ENCODE data around the gene IPO13.

IPO13 gene

DNA sequence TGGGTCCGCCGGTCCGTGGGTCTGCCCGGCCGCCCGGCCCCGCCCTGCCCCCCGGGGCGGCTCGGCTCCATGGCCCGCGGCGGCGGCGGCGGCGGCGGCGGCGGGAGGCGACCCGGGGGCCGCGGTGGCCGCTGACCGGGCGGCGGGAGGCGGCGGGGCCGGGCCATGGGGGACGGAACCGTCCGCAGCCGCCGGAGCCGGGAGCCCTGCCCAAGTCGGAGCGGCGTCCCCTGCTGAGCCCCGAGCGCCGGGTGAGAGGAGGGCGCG lies 32.4 kb downstream of the IPO13 start:
- ATAC-seq = no peak

DNA sequence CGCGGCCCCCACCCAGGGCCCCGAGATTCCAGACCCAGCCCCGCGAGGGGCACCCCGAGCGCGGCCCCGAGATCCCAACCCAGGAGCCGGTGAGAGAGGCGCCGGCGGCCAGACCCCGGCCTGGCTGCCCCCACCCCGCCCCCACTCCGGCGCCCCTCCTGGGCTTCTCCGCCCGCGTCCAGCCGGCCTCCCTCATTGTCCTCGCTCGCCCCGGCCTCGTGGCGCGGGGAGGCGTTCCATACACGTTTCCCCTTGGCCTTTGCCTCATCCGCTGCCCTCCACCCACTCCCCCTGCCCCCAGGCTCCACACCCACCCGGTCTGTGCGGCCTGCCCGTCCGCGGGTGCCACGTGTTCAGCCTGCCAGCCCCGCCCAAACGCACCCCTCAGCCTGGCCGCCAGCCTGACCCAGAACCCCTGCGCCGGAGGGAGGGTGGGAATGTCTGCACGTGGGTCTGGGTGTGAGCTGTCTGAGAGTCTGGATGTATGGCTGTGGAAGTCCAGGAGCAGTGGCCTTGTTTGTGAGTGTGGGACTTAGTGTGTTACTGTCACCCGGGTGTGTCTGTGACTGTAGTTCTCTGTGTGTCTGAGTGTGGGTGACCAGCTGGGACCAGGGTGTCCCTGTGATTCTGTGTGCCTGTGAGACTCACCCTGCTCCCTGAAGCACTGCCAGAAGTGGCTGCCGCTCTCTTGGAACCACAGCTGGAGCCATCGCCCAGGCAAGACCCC lies 32.9 kb downstream of the IPO13 start:
- peak; percentile 25 for ATAC-seq
- no peak for TF ChIP-seq OSR1 (CRISPR knock-in tag; IDR thresholded peaks at IDR 0.05)
- TF ChIP-seq TCF4 (CRISPR knock-in tag; IDR thresholded peaks at IDR 0.05; ENCODE audit: borderline replicate concordance) = no peak
- TF ChIP-seq ZC3H10 (CRISPR knock-in tag; IDR thresholded peaks at IDR 0.05) = no peak
- no peak for TF ChIP-seq ARNTL (CRISPR knock-in tag; IDR thresholded peaks at IDR 0.05; ENCODE audit: borderline replicate concordance, low read depth)
- TF ChIP-seq ZNF8 (CRISPR knock-in tag; IDR thresholded peaks at IDR 0.05) = no peak
- no peak for TF ChIP-seq ESRRG (CRISPR knock-in tag; IDR thresholded peaks at IDR 0.05)
- no peak for TF ChIP-seq ZNF70 (CRISPR knock-in tag; IDR thresholded peaks at IDR 0.05)
- no peak for TF ChIP-seq ISL1 (CRISPR knock-in tag; IDR thresholded peaks at IDR 0.05)
- no peak for TF ChIP-seq BACH2 (CRISPR knock-in tag; IDR thresholded peaks at IDR 0.05; ENCODE audit: borderline replicate concordance)
- TF ChIP-seq, protein P1, sequence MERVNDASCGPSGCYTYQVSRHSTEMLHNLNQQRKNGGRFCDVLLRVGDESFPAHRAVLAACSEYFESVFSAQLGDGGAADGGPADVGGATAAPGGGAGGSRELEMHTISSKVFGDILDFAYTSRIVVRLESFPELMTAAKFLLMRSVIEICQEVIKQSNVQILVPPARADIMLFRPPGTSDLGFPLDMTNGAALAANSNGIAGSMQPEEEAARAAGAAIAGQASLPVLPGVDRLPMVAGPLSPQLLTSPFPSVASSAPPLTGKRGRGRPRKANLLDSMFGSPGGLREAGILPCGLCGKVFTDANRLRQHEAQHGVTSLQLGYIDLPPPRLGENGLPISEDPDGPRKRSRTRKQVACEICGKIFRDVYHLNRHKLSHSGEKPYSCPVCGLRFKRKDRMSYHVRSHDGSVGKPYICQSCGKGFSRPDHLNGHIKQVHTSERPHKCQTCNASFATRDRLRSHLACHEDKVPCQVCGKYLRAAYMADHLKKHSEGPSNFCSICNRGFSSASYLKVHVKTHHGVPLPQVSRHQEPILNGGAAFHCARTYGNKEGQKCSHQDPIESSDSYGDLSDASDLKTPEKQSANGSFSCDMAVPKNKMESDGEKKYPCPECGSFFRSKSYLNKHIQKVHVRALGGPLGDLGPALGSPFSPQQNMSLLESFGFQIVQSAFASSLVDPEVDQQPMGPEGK (CRISPR knock-in tag; IDR thresholded peaks at IDR 0.05; ENCODE audit: borderline replicate concordance) = no peak
- no peak for TF ChIP-seq SNAI2 (CRISPR knock-in tag; IDR thresholded peaks at IDR 0.05)
- no peak for TF ChIP-seq ZFP30 (CRISPR knock-in tag; IDR thresholded peaks at IDR 0.05)
- TF ChIP-seq CSDC2 (CRISPR knock-in tag; IDR thresholded peaks at IDR 0.05) = no peak
- TF ChIP-seq ZNF565 (CRISPR knock-in tag; conservative IDR thresholded peaks at IDR 0.05; ENCODE audit: low read depth) = no peak
- no peak for TF ChIP-seq ZFP3 (CRISPR knock-in tag; IDR thresholded peaks at IDR 0.05)
- TF ChIP-seq, protein P2, sequence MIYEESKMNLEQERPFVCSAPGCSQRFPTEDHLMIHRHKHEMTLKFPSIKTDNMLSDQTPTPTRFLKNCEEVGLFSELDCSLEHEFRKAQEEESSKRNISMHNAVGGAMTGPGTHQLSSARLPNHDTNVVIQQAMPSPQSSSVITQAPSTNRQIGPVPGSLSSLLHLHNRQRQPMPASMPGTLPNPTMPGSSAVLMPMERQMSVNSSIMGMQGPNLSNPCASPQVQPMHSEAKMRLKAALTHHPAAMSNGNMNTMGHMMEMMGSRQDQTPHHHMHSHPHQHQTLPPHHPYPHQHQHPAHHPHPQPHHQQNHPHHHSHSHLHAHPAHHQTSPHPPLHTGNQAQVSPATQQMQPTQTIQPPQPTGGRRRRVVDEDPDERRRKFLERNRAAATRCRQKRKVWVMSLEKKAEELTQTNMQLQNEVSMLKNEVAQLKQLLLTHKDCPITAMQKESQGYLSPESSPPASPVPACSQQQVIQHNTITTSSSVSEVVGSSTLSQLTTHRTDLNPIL (CRISPR knock-in tag; IDR thresholded peaks at IDR 0.05; ENCODE audit: low read depth) = no peak
- no peak for TF ChIP-seq RARB (CRISPR knock-in tag; IDR thresholded peaks at IDR 0.05)

More for the DNA sequence above, 32.4 kb downstream of the IPO13 start:
- no peak for TF ChIP-seq PPARA (CRISPR knock-in tag; IDR thresholded peaks at IDR 0.05; ENCODE audit: borderline replicate concordance)
- no peak for TF ChIP-seq ZFP30 (CRISPR knock-in tag; IDR thresholded peaks at IDR 0.05)
- TF ChIP-seq RARB (CRISPR knock-in tag; IDR thresholded peaks at IDR 0.05) = no peak
- TF ChIP-seq CSDC2 (CRISPR knock-in tag; IDR thresholded peaks at IDR 0.05) = no peak
- TF ChIP-seq, protein P3, sequence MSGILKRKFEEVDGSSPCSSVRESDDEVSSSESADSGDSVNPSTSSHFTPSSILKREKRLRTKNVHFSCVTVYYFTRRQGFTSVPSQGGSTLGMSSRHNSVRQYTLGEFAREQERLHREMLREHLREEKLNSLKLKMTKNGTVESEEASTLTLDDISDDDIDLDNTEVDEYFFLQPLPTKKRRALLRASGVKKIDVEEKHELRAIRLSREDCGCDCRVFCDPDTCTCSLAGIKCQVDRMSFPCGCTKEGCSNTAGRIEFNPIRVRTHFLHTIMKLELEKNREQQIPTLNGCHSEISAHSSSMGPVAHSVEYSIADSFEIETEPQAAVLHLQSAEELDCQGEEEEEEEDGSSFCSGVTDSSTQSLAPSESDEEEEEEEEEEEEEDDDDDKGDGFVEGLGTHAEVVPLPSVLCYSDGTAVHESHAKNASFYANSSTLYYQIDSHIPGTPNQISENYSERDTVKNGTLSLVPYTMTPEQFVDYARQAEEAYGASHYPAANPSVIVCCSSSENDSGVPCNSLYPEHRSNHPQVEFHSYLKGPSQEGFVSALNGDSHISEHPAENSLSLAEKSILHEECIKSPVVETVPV (CRISPR knock-in tag; IDR thresholded peaks at IDR 0.05) = no peak
- TF ChIP-seq ZNF565 (CRISPR knock-in tag; conservative IDR thresholded peaks at IDR 0.05; ENCODE audit: low read depth) = no peak
- TF ChIP-seq BACH2 (CRISPR knock-in tag; IDR thresholded peaks at IDR 0.05; ENCODE audit: borderline replicate concordance) = no peak
- TF ChIP-seq, protein P4, sequence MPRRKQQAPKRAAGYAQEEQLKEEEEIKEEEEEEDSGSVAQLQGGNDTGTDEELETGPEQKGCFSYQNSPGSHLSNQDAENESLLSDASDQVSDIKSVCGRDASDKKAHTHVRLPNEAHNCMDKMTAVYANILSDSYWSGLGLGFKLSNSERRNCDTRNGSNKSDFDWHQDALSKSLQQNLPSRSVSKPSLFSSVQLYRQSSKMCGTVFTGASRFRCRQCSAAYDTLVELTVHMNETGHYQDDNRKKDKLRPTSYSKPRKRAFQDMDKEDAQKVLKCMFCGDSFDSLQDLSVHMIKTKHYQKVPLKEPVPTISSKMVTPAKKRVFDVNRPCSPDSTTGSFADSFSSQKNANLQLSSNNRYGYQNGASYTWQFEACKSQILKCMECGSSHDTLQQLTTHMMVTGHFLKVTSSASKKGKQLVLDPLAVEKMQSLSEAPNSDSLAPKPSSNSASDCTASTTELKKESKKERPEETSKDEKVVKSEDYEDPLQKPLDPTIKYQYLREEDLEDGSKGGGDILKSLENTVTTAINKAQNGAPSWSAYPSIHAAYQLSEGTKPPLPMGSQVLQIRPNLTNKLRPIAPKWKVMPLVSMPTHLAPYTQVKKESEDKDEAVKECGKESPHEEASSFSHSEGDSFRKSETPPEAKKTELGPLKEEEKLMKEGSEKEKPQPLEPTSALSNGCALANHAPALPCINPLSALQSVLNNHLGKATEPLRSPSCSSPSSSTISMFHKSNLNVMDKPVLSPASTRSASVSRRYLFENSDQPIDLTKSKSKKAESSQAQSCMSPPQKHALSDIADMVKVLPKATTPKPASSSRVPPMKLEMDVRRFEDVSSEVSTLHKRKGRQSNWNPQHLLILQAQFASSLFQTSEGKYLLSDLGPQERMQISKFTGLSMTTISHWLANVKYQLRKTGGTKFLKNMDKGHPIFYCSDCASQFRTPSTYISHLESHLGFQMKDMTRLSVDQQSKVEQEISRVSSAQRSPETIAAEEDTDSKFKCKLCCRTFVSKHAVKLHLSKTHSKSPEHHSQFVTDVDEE (CRISPR knock-in tag; IDR thresholded peaks at IDR 0.05) = no peak
- no peak for TF ChIP-seq ZC3H10 (CRISPR knock-in tag; IDR thresholded peaks at IDR 0.05)

DNA sequence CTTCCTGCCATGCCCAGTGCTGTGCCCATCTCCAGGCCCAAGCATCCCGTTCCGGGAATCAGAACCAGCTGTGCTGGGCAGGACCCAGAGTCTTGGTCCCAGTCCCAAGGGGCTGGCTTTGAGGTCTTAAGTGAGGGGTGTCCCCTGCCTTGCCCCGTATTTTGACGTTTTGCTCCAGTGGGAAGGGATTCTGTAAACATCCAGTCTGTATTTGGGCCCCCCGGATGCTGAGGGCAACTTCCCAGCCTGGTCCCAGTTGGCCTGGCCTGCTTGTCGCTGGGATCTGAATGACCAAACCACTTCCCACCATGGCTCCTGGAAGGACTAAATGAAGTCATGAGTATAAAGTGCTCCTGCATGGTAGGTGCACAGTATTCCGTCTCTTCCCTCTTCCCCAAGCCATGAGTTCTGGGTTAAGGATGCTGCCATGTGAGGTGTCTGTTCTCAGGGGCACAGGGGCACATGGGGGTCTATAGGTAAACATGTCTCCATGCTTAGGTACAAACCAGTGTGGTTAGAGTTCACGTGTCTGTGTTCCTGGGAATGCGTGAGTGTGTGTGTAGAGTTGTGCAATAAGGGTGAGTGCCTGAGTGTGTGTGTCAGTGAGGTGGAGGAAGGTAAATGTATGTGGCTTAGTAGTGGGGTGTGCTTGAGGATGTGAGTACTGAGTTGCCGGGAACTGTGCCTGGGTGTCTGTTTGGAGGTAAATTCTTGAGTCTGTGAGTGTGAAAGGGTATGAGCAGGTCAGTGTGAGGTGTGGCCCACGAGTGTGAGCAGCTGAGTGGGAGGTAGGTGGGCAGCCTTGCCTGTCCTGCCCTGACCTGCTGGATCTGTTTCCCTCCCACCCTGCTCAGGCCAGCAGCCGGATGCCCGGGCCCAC lies 33.7 kb downstream of the IPO13 start:
- no peak for ATAC-seq
- TF ChIP-seq ZFP30 (CRISPR knock-in tag; IDR thresholded peaks at IDR 0.05) (no peak), RARB (CRISPR knock-in tag; IDR thresholded peaks at IDR 0.05) (no peak), SNAI2 (CRISPR knock-in tag; IDR thresholded peaks at IDR 0.05) (no peak), ZC3H10 (CRISPR knock-in tag; IDR thresholded peaks at IDR 0.05) (no peak), TOX (CRISPR knock-in tag; IDR thresholded peaks at IDR 0.05; ENCODE audit: borderline replicate concordance) (no peak), ISL1 (CRISPR knock-in tag; IDR thresholded peaks at IDR 0.05) (no peak), CSDC2 (CRISPR knock-in tag; IDR thresholded peaks at IDR 0.05) (no peak), ZFP3 (CRISPR knock-in tag; IDR thresholded peaks at IDR 0.05) (no peak), TCF4 (CRISPR knock-in tag; IDR thresholded peaks at IDR 0.05; ENCODE audit: borderline replicate concordance) (no peak), ESRRG (CRISPR knock-in tag; IDR thresholded peaks at IDR 0.05) (no peak), OSR1 (CRISPR knock-in tag; IDR thresholded peaks at IDR 0.05) (no peak), BACH2 (CRISPR knock-in tag; IDR thresholded peaks at IDR 0.05; ENCODE audit: borderline replicate concordance) (no peak), ZNF8 (CRISPR knock-in tag; IDR thresholded peaks at IDR 0.05) (no peak)
- TF ChIP-seq, protein P1 (CRISPR knock-in tag; IDR thresholded peaks at IDR 0.05; ENCODE audit: borderline replicate concordance) = no peak
